COLO829 (cell line): ENCODE measurements around the gene SLC24A4.

Source experiments
- DNase-seq: peaks from one replicate; pipeline ENCODE4 v3.0.0; 2012; ENCODE audit warnings: low spot score

Gene SLC24A4

DNA sequence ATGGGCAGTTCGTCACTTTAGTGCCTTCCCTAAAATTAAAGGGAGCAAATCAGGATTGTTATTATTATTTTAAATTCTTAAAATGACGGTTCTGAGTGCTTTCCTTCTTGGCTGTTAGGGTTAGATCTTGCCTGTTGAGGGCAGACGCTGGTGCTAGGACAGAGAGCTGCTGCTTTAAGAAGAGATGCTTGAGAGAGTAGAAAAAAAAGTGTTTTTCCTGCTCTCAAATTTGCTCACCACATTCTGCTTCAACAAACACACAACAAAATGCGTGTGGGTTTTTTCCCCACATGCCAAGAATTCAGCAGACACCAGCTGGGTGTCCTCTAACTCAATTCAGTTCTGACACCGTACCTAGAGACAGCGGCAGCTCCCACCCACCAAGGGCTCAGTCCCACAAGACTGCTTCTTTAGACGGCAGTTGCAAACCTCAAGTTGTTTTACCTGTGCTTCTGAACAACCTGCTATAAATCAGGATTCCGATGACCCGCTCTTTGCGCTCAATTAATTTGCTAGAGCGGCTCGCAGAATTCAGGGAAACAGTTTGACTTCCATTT, 114.8 kb downstream of the SLC24A4 start:
- no peak for DNase-seq

- DNase-seq = no peak
These were observed 116.8 kb downstream of the SLC24A4 start for GRCh38 chr14:92439537-92440344.

GRCh38 chr14:92440345-92441003, 117.5 kb downstream of the SLC24A4 start:
- DNase-seq = no peak

DNA sequence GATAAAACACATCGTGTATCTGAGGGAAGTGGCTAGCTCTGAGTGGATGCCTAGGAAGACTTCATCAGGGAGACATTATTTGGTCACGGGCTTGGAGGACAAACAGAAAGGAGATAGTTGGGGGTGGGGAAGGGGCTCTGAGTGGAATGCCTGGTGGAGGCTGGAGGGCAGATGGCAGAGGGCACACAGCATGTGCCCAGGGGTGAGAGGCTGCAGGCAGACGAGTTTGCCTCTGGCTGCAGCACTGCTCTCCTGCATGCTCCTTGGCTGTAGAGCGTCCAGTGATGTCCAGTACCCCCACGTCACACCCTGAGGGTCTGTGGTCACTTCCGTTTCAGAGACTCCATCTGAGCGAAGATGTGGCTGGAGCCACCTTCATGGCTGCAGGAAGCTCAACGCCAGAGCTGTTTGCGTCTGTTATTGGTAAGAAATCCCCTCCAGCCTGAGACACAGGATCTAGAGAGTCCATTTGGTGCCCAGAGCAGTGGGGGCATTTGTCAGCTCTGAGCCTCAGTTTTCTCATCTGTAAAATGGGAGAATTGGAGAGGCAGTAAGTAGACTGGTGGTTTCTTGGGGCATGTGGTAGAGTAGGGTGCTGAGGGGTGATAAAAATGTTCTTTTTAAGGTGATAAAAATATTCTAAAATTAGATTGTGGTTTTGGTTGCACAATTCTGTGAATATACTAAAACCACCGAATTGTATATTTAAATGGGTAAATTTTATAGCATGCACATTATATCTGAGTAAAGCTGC, 119.0 kb downstream of the SLC24A4 start:
- no peak for DNase-seq

GRCh38 chr14:92443167-92443566, 120.2 kb downstream of the SLC24A4 start:
- DNase-seq = no peak

DNA sequence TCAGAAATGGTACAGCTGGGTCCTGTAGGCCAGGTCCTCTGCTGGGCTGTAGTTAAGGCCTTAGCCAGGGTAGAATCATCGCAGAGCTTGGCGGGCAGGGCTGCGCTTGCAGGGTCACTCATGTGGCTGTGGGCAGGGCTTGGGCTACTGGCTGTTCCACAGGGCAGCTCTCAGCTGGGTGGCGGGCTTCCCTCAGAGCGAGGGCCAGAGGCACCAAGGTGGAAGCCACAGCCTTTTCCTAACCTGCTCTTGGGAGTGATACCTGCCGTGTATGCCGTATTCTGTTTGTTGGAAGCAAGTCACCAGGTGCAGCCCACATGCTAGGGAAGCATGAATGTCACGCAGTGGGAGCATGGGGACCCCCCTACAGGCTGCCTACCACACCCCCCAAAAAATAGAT, 120.8 kb downstream of the SLC24A4 start:
- no peak for DNase-seq

- DNase-seq = no peak
These were observed 123.8 kb downstream of the SLC24A4 start for GRCh38 chr14:92446771-92447170.

DNA sequence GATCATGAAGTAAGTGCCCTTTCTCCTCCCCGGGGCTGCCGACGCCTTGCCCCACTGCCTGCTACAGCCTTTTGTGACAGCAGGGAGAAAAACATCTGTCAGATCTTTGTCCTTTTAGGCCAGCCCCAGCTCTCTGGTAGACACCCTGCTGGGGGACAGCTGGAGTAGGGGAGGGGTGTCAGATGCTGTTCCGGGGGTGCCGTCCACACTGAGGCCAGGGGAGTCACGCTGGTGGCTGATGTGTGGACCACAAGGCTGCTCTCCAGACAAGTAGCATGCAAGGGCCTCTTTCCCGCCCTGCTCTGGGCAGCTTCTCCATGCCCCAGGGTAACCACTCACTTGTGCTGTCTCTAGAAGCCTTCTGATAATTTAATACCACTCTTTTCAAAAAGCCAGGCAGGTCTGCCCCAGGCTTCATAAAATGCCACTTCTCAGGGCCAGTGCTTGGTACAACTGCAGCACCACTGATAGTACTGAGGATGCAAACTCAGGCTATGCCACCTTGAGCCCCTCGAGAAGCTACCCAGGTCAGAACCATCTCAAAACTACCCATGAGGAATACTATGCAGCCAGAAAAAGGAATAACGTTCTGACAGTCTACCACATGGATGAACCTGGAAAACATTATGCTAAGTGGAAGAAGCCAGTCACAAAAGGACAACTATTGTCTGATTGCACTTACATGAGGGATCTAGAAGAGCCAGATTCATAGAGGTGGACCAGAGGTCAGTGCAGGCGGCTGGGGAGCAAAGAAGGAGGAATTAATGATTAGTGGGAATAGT, 124.6 kb downstream of the SLC24A4 start:
- DNase-seq = no peak

DNA sequence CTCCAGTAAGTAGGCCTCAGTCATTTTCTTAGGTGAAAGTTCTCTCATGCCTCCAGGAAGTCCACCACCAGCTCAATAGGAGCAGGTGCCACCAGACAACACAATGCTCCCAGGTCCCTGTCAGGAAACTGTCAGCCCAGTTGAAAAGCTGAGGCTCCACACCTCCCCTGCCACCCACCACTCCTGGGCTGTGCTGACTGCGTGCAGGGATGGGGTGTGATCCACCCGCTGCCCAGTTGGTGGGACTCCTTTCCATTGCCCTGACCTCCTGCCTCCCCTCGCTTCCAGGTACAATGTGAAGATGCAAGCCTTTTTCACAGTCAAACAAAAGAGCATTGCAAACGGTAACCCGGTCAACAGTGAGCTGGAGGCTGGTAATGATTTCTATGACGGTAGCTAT, 125.8 kb downstream of the SLC24A4 start:
- DNase-seq = no peak

GRCh38 chr14:92449404-92450181, 126.6 kb downstream of the SLC24A4 start:
- DNase-seq = no peak

DNA sequence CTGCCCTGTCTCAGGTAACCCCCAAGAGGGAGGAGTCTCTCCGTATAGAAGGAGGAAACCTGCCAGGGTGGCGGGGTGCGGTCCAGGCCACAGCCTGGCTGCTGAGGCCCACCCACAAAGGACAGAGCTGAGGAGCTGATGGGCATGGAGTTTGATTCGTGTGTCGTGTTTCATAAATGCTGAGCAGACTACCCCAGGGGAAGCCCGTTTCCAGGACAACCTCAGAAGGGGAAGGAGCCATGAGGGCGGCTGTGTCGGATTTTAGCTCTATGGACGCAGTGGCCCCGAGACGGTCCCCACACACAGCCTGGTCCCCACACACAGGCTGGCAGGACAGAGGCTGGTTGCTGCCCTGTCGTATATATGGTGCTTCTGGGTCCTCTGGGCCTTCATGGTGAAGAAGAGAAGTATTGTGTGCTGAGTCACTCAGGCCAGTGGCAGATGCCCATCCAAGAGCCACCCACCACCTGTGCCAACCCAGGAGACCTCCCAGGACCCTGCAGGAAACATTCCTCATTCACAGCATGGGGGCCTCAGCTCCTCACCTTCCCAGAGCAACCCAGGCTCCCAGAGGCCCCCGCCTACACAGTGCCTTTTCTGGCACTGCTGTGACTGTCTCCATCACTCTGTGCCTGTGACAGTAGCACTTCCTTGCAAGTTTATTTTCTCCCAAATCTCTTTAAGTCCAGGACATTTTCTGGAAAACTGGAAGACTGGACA, 127.5 kb downstream of the SLC24A4 start:
- no peak for DNase-seq

DNA sequence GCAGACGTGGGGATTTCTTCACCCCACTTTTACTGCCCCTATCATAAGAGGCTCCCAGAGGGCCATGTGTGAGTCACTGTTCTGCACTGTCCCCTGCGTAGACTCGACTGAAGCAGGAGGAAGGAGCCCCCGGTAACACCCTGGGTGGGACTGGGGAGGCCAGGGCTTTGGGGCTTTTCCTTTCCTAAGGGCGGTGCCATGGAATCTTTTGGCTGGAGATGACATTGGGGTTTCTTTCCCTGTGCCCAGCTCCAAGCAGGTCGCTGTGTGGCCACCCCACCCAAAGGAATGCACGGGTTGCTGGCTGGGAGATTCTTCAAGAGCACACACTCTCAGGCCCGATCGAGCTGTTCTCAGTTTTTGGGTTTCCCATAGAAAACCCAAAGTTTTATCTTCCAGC, 128.3 kb downstream of the SLC24A4 start:
- no peak for DNase-seq

DNA sequence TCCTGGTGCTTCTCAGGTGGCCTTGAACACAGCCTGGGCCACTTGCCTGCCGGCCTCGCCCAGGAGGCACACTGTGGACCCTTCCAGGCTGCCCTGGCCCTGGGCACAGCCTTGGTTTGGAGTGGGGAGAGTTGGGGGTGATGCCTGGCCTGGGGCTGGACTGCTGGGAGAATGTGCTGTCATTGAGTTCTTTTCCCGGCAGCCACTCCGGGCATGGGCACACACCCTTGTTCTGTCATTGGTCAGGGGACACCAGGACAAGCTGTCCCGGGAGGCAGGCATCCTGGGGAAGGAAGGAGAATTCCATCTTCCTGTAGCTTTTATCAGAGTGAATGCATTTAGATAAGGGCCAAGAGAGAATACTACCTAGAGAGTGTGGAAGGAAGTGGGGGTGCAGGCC, 128.8 kb downstream of the SLC24A4 start:
- DNase-seq = no peak

GRCh38 chr14:92452471-92452870, 129.5 kb downstream of the SLC24A4 start:
- DNase-seq = no peak

DNA sequence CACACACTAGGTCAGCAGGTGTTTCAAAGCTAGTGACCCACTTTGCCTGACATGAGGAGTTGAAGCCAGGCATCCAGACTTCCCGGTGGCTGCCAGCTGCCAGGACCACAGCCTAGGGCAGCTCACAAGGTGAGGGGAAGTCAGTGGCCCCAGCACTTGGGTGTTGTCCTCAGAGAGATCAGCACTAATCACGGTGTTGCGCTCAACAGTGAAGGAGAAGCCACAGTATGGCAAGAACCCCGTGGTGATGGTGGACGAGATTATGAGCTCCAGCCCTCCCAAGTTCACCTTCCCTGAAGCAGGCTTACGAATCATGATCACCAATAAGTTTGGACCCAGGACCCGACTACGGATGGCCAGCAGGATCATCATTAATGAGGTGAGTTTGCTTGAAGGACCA, 130.7 kb downstream of the SLC24A4 start:
- DNase-seq = no peak

- no peak for DNase-seq
These were observed 132.3 kb downstream of the SLC24A4 start for GRCh38 chr14:92455231-92455630.

- peak; percentile 35 for DNase-seq
These were observed 133.4 kb downstream of the SLC24A4 start for GRCh38 chr14:92456215-92457015.

DNA sequence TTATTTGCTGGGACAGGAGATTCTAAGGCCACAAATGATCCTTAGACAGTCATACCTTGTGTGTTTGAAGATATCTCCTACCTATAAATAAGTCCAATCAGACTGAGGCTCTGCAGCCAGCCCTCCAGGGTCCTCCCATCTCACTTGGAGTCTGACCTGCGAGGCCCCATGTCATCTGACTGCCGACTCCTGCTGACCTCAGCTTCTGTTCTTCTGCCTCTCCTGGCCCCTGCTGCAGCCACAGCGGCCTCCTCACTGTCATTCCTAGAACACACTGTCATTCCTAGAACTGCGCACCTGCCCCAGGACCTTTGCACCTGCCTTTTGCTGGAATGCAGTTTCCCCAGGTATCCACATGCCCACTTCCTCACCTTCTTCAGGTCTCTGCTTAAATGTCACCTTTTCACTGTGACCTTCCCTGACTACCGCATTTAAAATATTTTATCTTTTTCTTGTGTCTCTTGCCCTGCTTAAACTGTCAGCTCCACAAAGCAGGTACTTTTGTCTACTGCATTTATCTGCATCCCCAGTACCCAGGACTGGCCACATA, 134.1 kb downstream of the SLC24A4 start:
- no peak for DNase-seq
